ENCODE data around the gene TMTC2.
"Not testable (repeated sequence)": the region's sequence is repeated elsewhere in the genome, so short reads cannot be mapped to it uniquely, and the experiment has no call there.

The TMTC2 gene

GRCh38 chr12:83113945-83114344 is 427.2 kb downstream of the TMTC2 start:
- H3K9me3 ChIP-seq (ENCODE audit: control insufficient read depth, insufficient read depth, low read length) = no peaks in the 10 kb centered on the region
- H3K4me1 ChIP-seq (ENCODE audit: control insufficient read depth, insufficient read depth, low read length) = no peaks in the 10 kb centered on the region

GRCh38 chr12:83114966-83115365 is 428.3 kb downstream of the TMTC2 start:
- Histone ChIP-seq H3K36me3 (ENCODE audit: control insufficient read depth, insufficient read depth, low read length) (no peaks in the 10 kb centered on the region), H3K27me3 (ENCODE audit: control insufficient read depth, insufficient read depth, low read length) (no peaks in the 10 kb centered on the region), H3K9ac (ENCODE audit: low read depth, low read length) (no peak overlapping the region), H3K9me3 (ENCODE audit: control insufficient read depth, insufficient read depth, low read length) (no peaks in the 10 kb centered on the region), H3K4me3 (ENCODE audit: low read depth, low read length) (no peak overlapping the region), H3K4me1 (ENCODE audit: control insufficient read depth, insufficient read depth, low read length) (no peaks in the 10 kb centered on the region)

More at GRCh38 chr12:83113945-83114344, 427.2 kb downstream of the TMTC2 start:
- H3K9ac ChIP-seq (ENCODE audit: low read depth, low read length) = no peak overlapping the region
- no peaks in the 10 kb centered on the region for H3K27me3 ChIP-seq (ENCODE audit: control insufficient read depth, insufficient read depth, low read length)
- no peak overlapping the region for H3K4me3 ChIP-seq (ENCODE audit: low read depth, low read length)
- H3K36me3 ChIP-seq (ENCODE audit: control insufficient read depth, insufficient read depth, low read length) = no peaks in the 10 kb centered on the region

GRCh38 chr12:83117926-83118325 is 431.2 kb downstream of the TMTC2 start:
- not testable (repeated sequence) for H3K4me3 ChIP-seq (ENCODE audit: low read depth, low read length); H3K27me3 ChIP-seq (ENCODE audit: control insufficient read depth, insufficient read depth, low read length); H3K4me1 ChIP-seq (ENCODE audit: control insufficient read depth, insufficient read depth, low read length); H3K36me3 ChIP-seq (ENCODE audit: control insufficient read depth, insufficient read depth, low read length); H3K9ac ChIP-seq (ENCODE audit: low read depth, low read length); H3K9me3 ChIP-seq (ENCODE audit: control insufficient read depth, insufficient read depth, low read length)

- no peaks in the 10 kb centered on the region for H3K9me3 ChIP-seq (ENCODE audit: control insufficient read depth, insufficient read depth, low read length)
- no peaks in the 10 kb centered on the region for H3K36me3 ChIP-seq (ENCODE audit: control insufficient read depth, insufficient read depth, low read length)
- no peak overlapping the region for H3K9ac ChIP-seq (ENCODE audit: low read depth, low read length)
- no peaks in the 10 kb centered on the region for H3K27me3 ChIP-seq (ENCODE audit: control insufficient read depth, insufficient read depth, low read length)
- no peaks in the 10 kb centered on the region for H3K4me1 ChIP-seq (ENCODE audit: control insufficient read depth, insufficient read depth, low read length)
- H3K4me3 ChIP-seq (ENCODE audit: low read depth, low read length) = no peak overlapping the region
Observed at GRCh38 chr12:83121897-83122622, 435.4 kb downstream of the TMTC2 start.

- Histone ChIP-seq H3K4me1 (ENCODE audit: control insufficient read depth, insufficient read depth, low read length) (no peaks in the 10 kb centered on the region), H3K36me3 (ENCODE audit: control insufficient read depth, insufficient read depth, low read length) (no peaks in the 10 kb centered on the region), H3K9me3 (ENCODE audit: control insufficient read depth, insufficient read depth, low read length) (no peaks in the 10 kb centered on the region), H3K4me3 (ENCODE audit: low read depth, low read length) (no peak overlapping the region), H3K9ac (ENCODE audit: low read depth, low read length) (no peak overlapping the region), H3K27me3 (ENCODE audit: control insufficient read depth, insufficient read depth, low read length) (no peaks in the 10 kb centered on the region)
Observed at GRCh38 chr12:83122623-83122934, 435.9 kb downstream of the TMTC2 start.

GRCh38 chr12:83123039-83123438 is 436.3 kb downstream of the TMTC2 start:
- H3K9me3 ChIP-seq (ENCODE audit: control insufficient read depth, insufficient read depth, low read length) = no peaks in the 10 kb centered on the region

GRCh38 chr12:83128540-83128939 is 441.8 kb downstream of the TMTC2 start:
- H3K36me3 ChIP-seq (ENCODE audit: control insufficient read depth, insufficient read depth, low read length) = no peaks in the 10 kb centered on the region
- no peak overlapping the region for H3K4me3 ChIP-seq (ENCODE audit: low read depth, low read length)
- no peaks in the 10 kb centered on the region for H3K4me1 ChIP-seq (ENCODE audit: control insufficient read depth, insufficient read depth, low read length)
- no peaks in the 10 kb centered on the region for H3K9me3 ChIP-seq (ENCODE audit: control insufficient read depth, insufficient read depth, low read length)
- no peaks in the 10 kb centered on the region for H3K27me3 ChIP-seq (ENCODE audit: control insufficient read depth, insufficient read depth, low read length)
- H3K9ac ChIP-seq (ENCODE audit: low read depth, low read length) = no peak overlapping the region

More at GRCh38 chr12:83123039-83123438, 436.3 kb downstream of the TMTC2 start:
- no peaks in the 10 kb centered on the region for H3K36me3 ChIP-seq (ENCODE audit: control insufficient read depth, insufficient read depth, low read length)
- H3K4me1 ChIP-seq (ENCODE audit: control insufficient read depth, insufficient read depth, low read length) = no peaks in the 10 kb centered on the region
- H3K4me3 ChIP-seq (ENCODE audit: low read depth, low read length) = no peak overlapping the region
- no peaks in the 10 kb centered on the region for H3K27me3 ChIP-seq (ENCODE audit: control insufficient read depth, insufficient read depth, low read length)
- H3K9ac ChIP-seq (ENCODE audit: low read depth, low read length) = no peak overlapping the region

GRCh38 chr12:83130178-83130577 is 443.5 kb downstream of the TMTC2 start:
- H3K4me1 ChIP-seq (ENCODE audit: control insufficient read depth, insufficient read depth, low read length) = no peaks in the 10 kb centered on the region
- H3K9me3 ChIP-seq (ENCODE audit: control insufficient read depth, insufficient read depth, low read length) = no peaks in the 10 kb centered on the region

GRCh38 chr12:83132360-83132759 is 445.7 kb downstream of the TMTC2 start:
- Histone ChIP-seq H3K36me3 (ENCODE audit: control insufficient read depth, insufficient read depth, low read length) (no peaks in the 10 kb centered on the region), H3K9ac (ENCODE audit: low read depth, low read length) (no peak overlapping the region), H3K9me3 (ENCODE audit: control insufficient read depth, insufficient read depth, low read length) (no peaks in the 10 kb centered on the region), H3K4me3 (ENCODE audit: low read depth, low read length) (no peak overlapping the region), H3K4me1 (ENCODE audit: control insufficient read depth, insufficient read depth, low read length) (no peaks in the 10 kb centered on the region), H3K27me3 (ENCODE audit: control insufficient read depth, insufficient read depth, low read length) (no peaks in the 10 kb centered on the region)

More at GRCh38 chr12:83130178-83130577, 443.5 kb downstream of the TMTC2 start:
- H3K9ac ChIP-seq (ENCODE audit: low read depth, low read length) = no peak overlapping the region
- no peak overlapping the region for H3K4me3 ChIP-seq (ENCODE audit: low read depth, low read length)
- no peaks in the 10 kb centered on the region for H3K36me3 ChIP-seq (ENCODE audit: control insufficient read depth, insufficient read depth, low read length)
- no peaks in the 10 kb centered on the region for H3K27me3 ChIP-seq (ENCODE audit: control insufficient read depth, insufficient read depth, low read length)

GRCh38 chr12:83136411-83136810 is 449.7 kb downstream of the TMTC2 start:
- Histone ChIP-seq H3K4me1 (ENCODE audit: control insufficient read depth, insufficient read depth, low read length) (no peaks in the 10 kb centered on the region), H3K4me3 (ENCODE audit: low read depth, low read length) (no peak overlapping the region), H3K9ac (ENCODE audit: low read depth, low read length) (no peak overlapping the region), H3K27me3 (ENCODE audit: control insufficient read depth, insufficient read depth, low read length) (no peaks in the 10 kb centered on the region), H3K36me3 (ENCODE audit: control insufficient read depth, insufficient read depth, low read length) (no peaks in the 10 kb centered on the region), H3K9me3 (ENCODE audit: control insufficient read depth, insufficient read depth, low read length) (peaks cover 2% of the 10 kb centered on the region)

- H3K4me3 ChIP-seq (ENCODE audit: low read depth, low read length) = no peak overlapping the region
- H3K4me1 ChIP-seq (ENCODE audit: control insufficient read depth, insufficient read depth, low read length) = no peaks in the 10 kb centered on the region
- peaks cover 2% of the 10 kb centered on the region for H3K9me3 ChIP-seq (ENCODE audit: control insufficient read depth, insufficient read depth, low read length)
- H3K27me3 ChIP-seq (ENCODE audit: control insufficient read depth, insufficient read depth, low read length) = no peaks in the 10 kb centered on the region
- H3K9ac ChIP-seq (ENCODE audit: low read depth, low read length) = no peak overlapping the region
- no peaks in the 10 kb centered on the region for H3K36me3 ChIP-seq (ENCODE audit: control insufficient read depth, insufficient read depth, low read length)
Observed at GRCh38 chr12:83140135-83140534, 453.4 kb downstream of the TMTC2 start.

- Histone ChIP-seq H3K9ac (ENCODE audit: low read depth, low read length) (no peak overlapping the region), H3K9me3 (ENCODE audit: control insufficient read depth, insufficient read depth, low read length) (peaks cover 2% of the 10 kb centered on the region), H3K27me3 (ENCODE audit: control insufficient read depth, insufficient read depth, low read length) (no peaks in the 10 kb centered on the region), H3K36me3 (ENCODE audit: control insufficient read depth, insufficient read depth, low read length) (no peaks in the 10 kb centered on the region), H3K4me3 (ENCODE audit: low read depth, low read length) (no peak overlapping the region), H3K4me1 (ENCODE audit: control insufficient read depth, insufficient read depth, low read length) (no peaks in the 10 kb centered on the region)
Observed at GRCh38 chr12:83141460-83141994, 454.8 kb downstream of the TMTC2 start.

All from iPS-15b (cell line).